Testis (tissue), 2 donors: ENCODE results near the gene MAP2K5.

Source experiments
- CTCF ChIP-seq, 3 experiments: fragments of 450-650 bp in 2 of 3; fragments of 200-600 bp in 1 of 3; sonication (generic) in 1 of 3; IDR thresholded peaks; one replicate each; pipeline ENCODE4 v1.5.1; 2016 to 2019; ENCODE audit warnings: antibody characterized with exemption in 3 of 3, mild to moderate bottlenecking in 2 of 3, moderate library complexity in 1 of 3
- POLR2A ChIP-seq: fragments of 450-650 bp; IDR thresholded peaks from one replicate; pipeline ENCODE4 v1.6.1; 2017; ENCODE audit warnings: antibody characterized with exemption, mild to moderate bottlenecking, moderate library complexity

GRCh38 chr15:67850994-67851571 is 308.6 kb downstream of the MAP2K5 start:
- no peak for TF ChIP-seq POLR2A
- TF ChIP-seq CTCF (IDR thresholded peaks at IDR 0.05), result no peak
